ENCODE data around the gene TGFA.

TGFA gene

DNA sequence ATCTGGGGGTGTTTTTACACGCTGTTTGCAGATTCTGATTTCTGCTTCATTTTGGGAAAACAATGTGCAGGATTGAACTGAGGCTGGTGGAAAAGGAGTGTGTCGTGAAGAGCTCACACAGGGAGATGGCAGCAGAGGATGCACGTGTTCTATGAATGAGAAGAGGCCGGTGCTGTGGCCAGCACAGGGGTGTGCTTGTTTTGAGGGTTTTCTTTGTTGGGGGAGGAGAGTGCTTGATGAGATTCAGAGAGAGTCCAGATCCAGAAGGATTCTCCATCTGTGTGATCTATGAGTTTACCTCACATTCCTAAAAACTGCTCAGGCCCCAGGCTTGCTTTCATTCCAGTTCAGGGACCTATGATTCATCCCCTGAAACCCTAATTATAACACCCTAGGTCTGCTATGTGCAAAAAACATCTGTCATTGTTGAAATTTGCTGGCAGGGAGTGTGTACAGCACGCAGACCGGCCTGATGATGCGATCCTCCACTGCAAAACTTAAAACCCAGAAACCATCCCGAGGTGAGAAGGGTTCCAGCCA is 12.1 kb downstream of the TGFA start:
- H3K27me3 ChIP-seq (ENCODE audit: insufficient read depth, poor library complexity, severe bottlenecking) = no peaks in the 10 kb centered on the region
- DNase-seq (ENCODE audit: low spot score) (no peak), ATAC-seq (ENCODE audit: low read depth) (peak; percentile 91)
- peaks cover 9% of the 10 kb centered on the region for H3K9me3 ChIP-seq (ENCODE audit: severe bottlenecking)
- TF ChIP-seq CTCF (IDR thresholded peaks at IDR 0.05; ENCODE audit: poor library complexity, severe bottlenecking) = peak; percentile 23
- peaks cover 43% of the 10 kb centered on the region for H3K36me3 ChIP-seq (ENCODE audit: low read depth)
- peak overlapping the region; percentile 77 for H3K27ac ChIP-seq (ENCODE audit: poor library complexity, severe bottlenecking)
- no peak overlapping the region for H3K4me3 ChIP-seq (ENCODE audit: severe bottlenecking)
- H3K4me1 ChIP-seq (ENCODE audit: insufficient read depth, poor library complexity, severe bottlenecking) = peaks cover 48% of the 10 kb centered on the region

- DNase-seq (ENCODE audit: low spot score) (no peak), ATAC-seq (ENCODE audit: low read depth) (no peak)
- Histone ChIP-seq H3K4me1 (ENCODE audit: insufficient read depth, poor library complexity, severe bottlenecking) (peaks cover 33% of the 10 kb centered on the region), H3K27me3 (ENCODE audit: insufficient read depth, poor library complexity, severe bottlenecking) (no peaks in the 10 kb centered on the region), H3K9me3 (ENCODE audit: severe bottlenecking) (peaks cover 11% of the 10 kb centered on the region), H3K4me3 (ENCODE audit: severe bottlenecking) (no peak overlapping the region), H3K27ac (ENCODE audit: poor library complexity, severe bottlenecking) (no peak overlapping the region), H3K36me3 (ENCODE audit: low read depth) (peaks cover 62% of the 10 kb centered on the region)
- TF ChIP-seq CTCF (IDR thresholded peaks at IDR 0.05; ENCODE audit: poor library complexity, severe bottlenecking) = no peak
Measured at GRCh38 chr2:70537840-70538239, 15.8 kb downstream of the TGFA start.

DNA sequence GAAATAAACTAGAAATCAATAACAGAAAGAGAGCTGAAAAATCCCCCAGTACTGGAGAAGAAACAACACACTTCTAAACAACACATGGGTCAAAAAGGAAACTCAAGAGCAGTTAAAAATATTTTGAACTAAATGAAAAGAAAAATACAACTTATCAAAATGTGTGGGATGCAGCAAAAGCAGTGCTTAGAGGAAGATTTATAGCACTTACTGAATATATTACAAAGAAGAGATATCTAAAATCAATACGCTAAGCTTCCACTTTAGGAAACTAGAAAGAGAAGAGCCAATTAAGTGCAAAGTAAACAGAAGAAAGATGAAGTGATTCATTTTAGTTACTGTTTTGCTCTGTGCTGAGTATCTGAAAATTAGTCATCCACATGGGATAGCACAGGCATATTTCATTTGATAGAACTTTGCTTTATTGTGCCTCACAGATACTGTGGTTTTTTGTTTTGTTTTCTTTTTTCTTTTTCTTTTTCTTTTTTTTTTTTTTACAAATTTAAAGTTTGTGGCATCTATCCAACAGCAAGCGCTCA is 17.0 kb downstream of the TGFA start:
- H3K4me1 ChIP-seq (ENCODE audit: insufficient read depth, poor library complexity, severe bottlenecking) = peaks cover 20% of the 10 kb centered on the region
- TF ChIP-seq CTCF (IDR thresholded peaks at IDR 0.05; ENCODE audit: poor library complexity, severe bottlenecking) = no peak
- peaks cover 11% of the 10 kb centered on the region for H3K9me3 ChIP-seq (ENCODE audit: severe bottlenecking)
- ATAC-seq (ENCODE audit: low read depth) (no peak), DNase-seq (ENCODE audit: low spot score) (no peak)
- H3K4me3 ChIP-seq (ENCODE audit: severe bottlenecking) = no peak overlapping the region
- peaks cover 67% of the 10 kb centered on the region for H3K36me3 ChIP-seq (ENCODE audit: low read depth)
- no peak overlapping the region for H3K27ac ChIP-seq (ENCODE audit: poor library complexity, severe bottlenecking)
- no peaks in the 10 kb centered on the region for H3K27me3 ChIP-seq (ENCODE audit: insufficient read depth, poor library complexity, severe bottlenecking)

- Histone ChIP-seq H3K9me3 (ENCODE audit: severe bottlenecking) (peaks cover 11% of the 10 kb centered on the region), H3K4me3 (ENCODE audit: severe bottlenecking) (no peak overlapping the region), H3K27ac (ENCODE audit: poor library complexity, severe bottlenecking) (no peak overlapping the region), H3K4me1 (ENCODE audit: insufficient read depth, poor library complexity, severe bottlenecking) (peaks cover 10% of the 10 kb centered on the region), H3K27me3 (ENCODE audit: insufficient read depth, poor library complexity, severe bottlenecking) (no peaks in the 10 kb centered on the region), H3K36me3 (ENCODE audit: low read depth) (peaks cover 65% of the 10 kb centered on the region)
- no peak for TF ChIP-seq CTCF (IDR thresholded peaks at IDR 0.05; ENCODE audit: poor library complexity, severe bottlenecking)
- ATAC-seq (ENCODE audit: low read depth) (no peak), DNase-seq (ENCODE audit: low spot score) (no peak)
Measured at GRCh38 chr2:70535573-70535972, 18.1 kb downstream of the TGFA start.

GRCh38 chr2:70534183-70534836 is 19.3 kb downstream of the TGFA start:
- peaks cover 66% of the 10 kb centered on the region for H3K36me3 ChIP-seq (ENCODE audit: low read depth)
- H3K9me3 ChIP-seq (ENCODE audit: severe bottlenecking) = peaks cover 11% of the 10 kb centered on the region
- no peak for TF ChIP-seq CTCF (IDR thresholded peaks at IDR 0.05; ENCODE audit: poor library complexity, severe bottlenecking)
- H3K4me3 ChIP-seq (ENCODE audit: severe bottlenecking) = no peak overlapping the region
- ATAC-seq (ENCODE audit: low read depth) (no peak), DNase-seq (ENCODE audit: low spot score) (no peak)
- H3K27ac ChIP-seq (ENCODE audit: poor library complexity, severe bottlenecking) = no peak overlapping the region
- H3K27me3 ChIP-seq (ENCODE audit: insufficient read depth, poor library complexity, severe bottlenecking) = no peaks in the 10 kb centered on the region
- peaks cover 8% of the 10 kb centered on the region for H3K4me1 ChIP-seq (ENCODE audit: insufficient read depth, poor library complexity, severe bottlenecking)

Data from RWPE2 (cell line).